ENCODE measurements around the gene PGRMC2.

PGRMC2 gene

DNA sequence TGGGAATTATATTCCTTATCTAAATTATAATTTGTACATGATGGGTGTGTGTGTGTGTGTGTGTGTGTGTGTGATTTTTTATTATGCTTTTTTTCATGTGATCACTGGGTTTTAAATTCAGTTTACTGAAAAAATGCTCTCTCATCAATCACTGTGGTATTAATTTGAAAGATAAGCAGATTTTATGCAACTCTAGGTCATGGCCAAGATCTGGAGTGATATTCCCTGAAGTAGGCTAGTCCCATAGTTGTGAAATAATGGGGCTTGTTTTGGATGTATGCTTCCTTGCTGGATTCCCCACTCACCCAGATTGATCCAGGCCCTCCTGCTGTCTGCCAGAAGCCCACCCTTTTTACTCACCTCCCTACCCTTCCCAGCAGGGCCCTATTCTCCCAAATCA, 22.0 kb upstream of the PGRMC2 start:
- no peak for TF ChIP-seq ZFP3 (CRISPR knock-in tag; IDR thresholded peaks at IDR 0.05)
- TF ChIP-seq, protein P1, sequence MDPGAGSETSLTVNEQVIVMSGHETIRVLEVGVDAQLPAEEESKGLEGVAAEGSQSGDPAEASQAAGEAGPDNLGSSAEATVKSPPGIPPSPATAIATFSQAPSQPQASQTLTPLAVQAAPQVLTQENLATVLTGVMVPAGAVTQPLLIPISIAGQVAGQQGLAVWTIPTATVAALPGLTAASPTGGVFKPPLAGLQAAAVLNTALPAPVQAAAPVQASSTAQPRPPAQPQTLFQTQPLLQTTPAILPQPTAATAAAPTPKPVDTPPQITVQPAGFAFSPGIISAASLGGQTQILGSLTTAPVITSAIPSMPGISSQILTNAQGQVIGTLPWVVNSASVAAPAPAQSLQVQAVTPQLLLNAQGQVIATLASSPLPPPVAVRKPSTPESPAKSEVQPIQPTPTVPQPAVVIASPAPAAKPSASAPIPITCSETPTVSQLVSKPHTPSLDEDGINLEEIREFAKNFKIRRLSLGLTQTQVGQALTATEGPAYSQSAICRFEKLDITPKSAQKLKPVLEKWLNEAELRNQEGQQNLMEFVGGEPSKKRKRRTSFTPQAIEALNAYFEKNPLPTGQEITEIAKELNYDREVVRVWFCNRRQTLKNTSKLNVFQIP (CRISPR knock-in tag; IDR thresholded peaks at IDR 0.05; ENCODE audit: borderline replicate concordance, low read depth): no peak
- TF ChIP-seq RARB (CRISPR knock-in tag; IDR thresholded peaks at IDR 0.05): no peak
- TF ChIP-seq CSDC2 (CRISPR knock-in tag; IDR thresholded peaks at IDR 0.05): no peak
- TF ChIP-seq GLIS3 (CRISPR knock-in tag; IDR thresholded peaks at IDR 0.05): no peak
- TF ChIP-seq ZNF565 (CRISPR knock-in tag; conservative IDR thresholded peaks at IDR 0.05; ENCODE audit: low read depth): no peak
- no peak for TF ChIP-seq ZNF70 (CRISPR knock-in tag; IDR thresholded peaks at IDR 0.05)
- TF ChIP-seq, protein P2, sequence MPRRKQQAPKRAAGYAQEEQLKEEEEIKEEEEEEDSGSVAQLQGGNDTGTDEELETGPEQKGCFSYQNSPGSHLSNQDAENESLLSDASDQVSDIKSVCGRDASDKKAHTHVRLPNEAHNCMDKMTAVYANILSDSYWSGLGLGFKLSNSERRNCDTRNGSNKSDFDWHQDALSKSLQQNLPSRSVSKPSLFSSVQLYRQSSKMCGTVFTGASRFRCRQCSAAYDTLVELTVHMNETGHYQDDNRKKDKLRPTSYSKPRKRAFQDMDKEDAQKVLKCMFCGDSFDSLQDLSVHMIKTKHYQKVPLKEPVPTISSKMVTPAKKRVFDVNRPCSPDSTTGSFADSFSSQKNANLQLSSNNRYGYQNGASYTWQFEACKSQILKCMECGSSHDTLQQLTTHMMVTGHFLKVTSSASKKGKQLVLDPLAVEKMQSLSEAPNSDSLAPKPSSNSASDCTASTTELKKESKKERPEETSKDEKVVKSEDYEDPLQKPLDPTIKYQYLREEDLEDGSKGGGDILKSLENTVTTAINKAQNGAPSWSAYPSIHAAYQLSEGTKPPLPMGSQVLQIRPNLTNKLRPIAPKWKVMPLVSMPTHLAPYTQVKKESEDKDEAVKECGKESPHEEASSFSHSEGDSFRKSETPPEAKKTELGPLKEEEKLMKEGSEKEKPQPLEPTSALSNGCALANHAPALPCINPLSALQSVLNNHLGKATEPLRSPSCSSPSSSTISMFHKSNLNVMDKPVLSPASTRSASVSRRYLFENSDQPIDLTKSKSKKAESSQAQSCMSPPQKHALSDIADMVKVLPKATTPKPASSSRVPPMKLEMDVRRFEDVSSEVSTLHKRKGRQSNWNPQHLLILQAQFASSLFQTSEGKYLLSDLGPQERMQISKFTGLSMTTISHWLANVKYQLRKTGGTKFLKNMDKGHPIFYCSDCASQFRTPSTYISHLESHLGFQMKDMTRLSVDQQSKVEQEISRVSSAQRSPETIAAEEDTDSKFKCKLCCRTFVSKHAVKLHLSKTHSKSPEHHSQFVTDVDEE (CRISPR knock-in tag; IDR thresholded peaks at IDR 0.05): no peak
- TF ChIP-seq PPARA (CRISPR knock-in tag; IDR thresholded peaks at IDR 0.05; ENCODE audit: borderline replicate concordance): no peak
- TF ChIP-seq ZFP30 (CRISPR knock-in tag; IDR thresholded peaks at IDR 0.05): no peak
- TF ChIP-seq ZC3H10 (CRISPR knock-in tag; IDR thresholded peaks at IDR 0.05): no peak
- no peak for TF ChIP-seq TOX (CRISPR knock-in tag; IDR thresholded peaks at IDR 0.05; ENCODE audit: borderline replicate concordance)
- no peak for TF ChIP-seq BACH2 (CRISPR knock-in tag; IDR thresholded peaks at IDR 0.05; ENCODE audit: borderline replicate concordance)
- TF ChIP-seq, protein P3, sequence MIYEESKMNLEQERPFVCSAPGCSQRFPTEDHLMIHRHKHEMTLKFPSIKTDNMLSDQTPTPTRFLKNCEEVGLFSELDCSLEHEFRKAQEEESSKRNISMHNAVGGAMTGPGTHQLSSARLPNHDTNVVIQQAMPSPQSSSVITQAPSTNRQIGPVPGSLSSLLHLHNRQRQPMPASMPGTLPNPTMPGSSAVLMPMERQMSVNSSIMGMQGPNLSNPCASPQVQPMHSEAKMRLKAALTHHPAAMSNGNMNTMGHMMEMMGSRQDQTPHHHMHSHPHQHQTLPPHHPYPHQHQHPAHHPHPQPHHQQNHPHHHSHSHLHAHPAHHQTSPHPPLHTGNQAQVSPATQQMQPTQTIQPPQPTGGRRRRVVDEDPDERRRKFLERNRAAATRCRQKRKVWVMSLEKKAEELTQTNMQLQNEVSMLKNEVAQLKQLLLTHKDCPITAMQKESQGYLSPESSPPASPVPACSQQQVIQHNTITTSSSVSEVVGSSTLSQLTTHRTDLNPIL (CRISPR knock-in tag; IDR thresholded peaks at IDR 0.05; ENCODE audit: low read depth): no peak
- no peak for TF ChIP-seq ESRRG (CRISPR knock-in tag; IDR thresholded peaks at IDR 0.05)
- TF ChIP-seq ARNTL (CRISPR knock-in tag; IDR thresholded peaks at IDR 0.05; ENCODE audit: borderline replicate concordance, low read depth): no peak
- TF ChIP-seq ISL1 (CRISPR knock-in tag; IDR thresholded peaks at IDR 0.05): no peak
- TF ChIP-seq TCF4 (CRISPR knock-in tag; IDR thresholded peaks at IDR 0.05; ENCODE audit: borderline replicate concordance): no peak
- TF ChIP-seq, protein P4, sequence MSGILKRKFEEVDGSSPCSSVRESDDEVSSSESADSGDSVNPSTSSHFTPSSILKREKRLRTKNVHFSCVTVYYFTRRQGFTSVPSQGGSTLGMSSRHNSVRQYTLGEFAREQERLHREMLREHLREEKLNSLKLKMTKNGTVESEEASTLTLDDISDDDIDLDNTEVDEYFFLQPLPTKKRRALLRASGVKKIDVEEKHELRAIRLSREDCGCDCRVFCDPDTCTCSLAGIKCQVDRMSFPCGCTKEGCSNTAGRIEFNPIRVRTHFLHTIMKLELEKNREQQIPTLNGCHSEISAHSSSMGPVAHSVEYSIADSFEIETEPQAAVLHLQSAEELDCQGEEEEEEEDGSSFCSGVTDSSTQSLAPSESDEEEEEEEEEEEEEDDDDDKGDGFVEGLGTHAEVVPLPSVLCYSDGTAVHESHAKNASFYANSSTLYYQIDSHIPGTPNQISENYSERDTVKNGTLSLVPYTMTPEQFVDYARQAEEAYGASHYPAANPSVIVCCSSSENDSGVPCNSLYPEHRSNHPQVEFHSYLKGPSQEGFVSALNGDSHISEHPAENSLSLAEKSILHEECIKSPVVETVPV (CRISPR knock-in tag; IDR thresholded peaks at IDR 0.05): no peak
- ATAC-seq: no peak

DNA sequence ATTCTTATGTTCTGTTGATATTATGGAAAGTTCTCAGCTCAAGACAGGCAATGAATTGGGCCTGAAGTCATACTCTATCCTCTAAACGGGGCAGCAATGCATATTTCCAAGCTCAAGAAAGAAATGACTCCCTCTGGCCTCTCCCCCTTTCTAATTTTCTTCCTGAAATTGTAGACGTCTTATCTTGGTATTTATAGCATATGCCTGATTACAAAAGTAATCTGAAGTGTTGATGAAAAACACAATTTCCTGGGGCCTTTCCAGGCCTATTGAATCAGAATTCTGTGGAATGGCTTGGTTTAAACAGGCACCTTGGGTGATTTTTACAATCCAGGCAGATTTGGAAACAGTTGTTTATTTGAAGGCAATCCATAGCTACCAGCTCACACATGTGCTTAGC, 21.4 kb upstream of the PGRMC2 start:
- ATAC-seq: no peak
- TF ChIP-seq OSR1 (CRISPR knock-in tag; IDR thresholded peaks at IDR 0.05) (no peak), RARB (CRISPR knock-in tag; IDR thresholded peaks at IDR 0.05) (no peak), ZC3H10 (CRISPR knock-in tag; IDR thresholded peaks at IDR 0.05) (no peak), ARNTL (CRISPR knock-in tag; IDR thresholded peaks at IDR 0.05; ENCODE audit: borderline replicate concordance, low read depth) (no peak), SNAI2 (CRISPR knock-in tag; IDR thresholded peaks at IDR 0.05) (no peak), CSDC2 (CRISPR knock-in tag; IDR thresholded peaks at IDR 0.05) (no peak)
- TF ChIP-seq, protein P2 (CRISPR knock-in tag; IDR thresholded peaks at IDR 0.05): no peak
- TF ChIP-seq, protein P3 (CRISPR knock-in tag; IDR thresholded peaks at IDR 0.05; ENCODE audit: low read depth): no peak
